SK-N-SH treated with all-trans-retinoic acid at 6 μM for 48 hours (cell line): ENCODE measurements around the gene SNAP91.

Experiments used
- ATAC-seq: fragments of 200-7000 bp; cut with Tn5 transposase; 3 replicates; pipeline ENCODE4 v1.9.1; 2020; ENCODE audit warnings: mild to moderate bottlenecking, moderate library complexity
- ARNTL ChIP-seq: fragments of 450-650 bp; formaldehyde crosslinking; IDR thresholded peaks from 2 replicates; pipeline ENCODE4 v1.5.0; 2020; ENCODE audit warnings: low read depth, mild to moderate bottlenecking, moderate library complexity, borderline replicate concordance
- BACH2 ChIP-seq: fragments of 250-450 bp; sonication (Bioruptor Pico); IDR thresholded peaks from 2 replicates; pipeline ENCODE4 v1.9.0; 2021; ENCODE audit warnings: mild to moderate bottlenecking, borderline replicate concordance
- CSDC2 ChIP-seq: fragments of 250-450 bp; sonication (Bioruptor Pico); IDR thresholded peaks from 2 replicates; pipeline ENCODE4 v1.5.0; 2020; ENCODE audit warnings: mild to moderate bottlenecking, moderate library complexity
- ESRRG ChIP-seq: fragments of 250-450 bp; sonication (Bioruptor Pico); IDR thresholded peaks from 2 replicates; pipeline ENCODE4 v1.6.1; 2021; ENCODE audit warnings: mild to moderate bottlenecking
- GLIS3 ChIP-seq: fragments of 250-450 bp; sonication (Bioruptor Pico); IDR thresholded peaks from 2 replicates; pipeline ENCODE4 v1.5.0; 2020; ENCODE audit warnings: mild to moderate bottlenecking, moderate library complexity
- ISL1 ChIP-seq: fragments of 250-450 bp; sonication (Bioruptor Pico); IDR thresholded peaks from 2 replicates; pipeline ENCODE4 v2.1.2; 2022; ENCODE audit warnings: mild to moderate bottlenecking, moderate library complexity
- PPARA ChIP-seq: fragments of 250-450 bp; sonication (Bioruptor Pico); IDR thresholded peaks from 2 replicates; pipeline ENCODE4 v1.5.0; 2020; ENCODE audit warnings: mild to moderate bottlenecking, borderline replicate concordance
- RARB ChIP-seq: fragments of 250-450 bp; sonication (Bioruptor Pico); IDR thresholded peaks from 2 replicates; pipeline ENCODE4 v1.8.0; 2021; ENCODE audit warnings: mild to moderate bottlenecking, moderate library complexity
- SNAI2 ChIP-seq: fragments of 250-450 bp; sonication (Bioruptor Pico); IDR thresholded peaks from 2 replicates; pipeline ENCODE4 v1.5.0; 2020; ENCODE audit warnings: mild to moderate bottlenecking, moderate library complexity
- TCF4 ChIP-seq: fragments of 250-450 bp; sonication (Bioruptor Pico); IDR thresholded peaks from 2 replicates; pipeline ENCODE4 v1.8.0; 2021; ENCODE audit warnings: mild to moderate bottlenecking, moderate library complexity, borderline replicate concordance
- TOX ChIP-seq: fragments of 250-450 bp; sonication (Bioruptor Pico); IDR thresholded peaks from 2 replicates; pipeline ENCODE4 v1.8.0; 2021; ENCODE audit warnings: mild to moderate bottlenecking, moderate library complexity, borderline replicate concordance
- ZC3H10 ChIP-seq: fragments of 250-450 bp; sonication (Bioruptor Pico); IDR thresholded peaks from 2 replicates; pipeline ENCODE4 v1.5.1; 2021; ENCODE audit warnings: mild to moderate bottlenecking, moderate library complexity
- ZFP3 ChIP-seq: fragments of 250-450 bp; sonication (Bioruptor Pico); IDR thresholded peaks from 2 replicates; pipeline ENCODE4 v1.5.0; 2020; ENCODE audit warnings: mild to moderate bottlenecking, moderate library complexity
- ZFP30 ChIP-seq: fragments of 450-650 bp; formaldehyde crosslinking; IDR thresholded peaks from 2 replicates; pipeline ENCODE4 v1.5.0; 2022; ENCODE audit warnings: mild to moderate bottlenecking, moderate library complexity
- ZNF565 ChIP-seq: fragments of 450-650 bp; formaldehyde crosslinking; conservative IDR thresholded peaks from 2 replicates; pipeline ENCODE4 v1.5.0; 2020; ENCODE audit warnings: low read depth, mild to moderate bottlenecking, moderate library complexity
- ZNF70 ChIP-seq: fragments of 450-650 bp; formaldehyde crosslinking; IDR thresholded peaks from 2 replicates; pipeline ENCODE4 v1.5.0; 2020; ENCODE audit warnings: mild to moderate bottlenecking, moderate library complexity
- ZNF8 ChIP-seq: fragments of 450-650 bp; formaldehyde crosslinking; IDR thresholded peaks from 2 replicates; pipeline ENCODE4 v1.5.0; 2020; ENCODE audit warnings: mild to moderate bottlenecking, moderate library complexity
- TF ChIP-seq, protein P1 (sequence below): fragments of 250-450 bp; sonication (Bioruptor Pico); IDR thresholded peaks from 2 replicates; pipeline ENCODE4 v1.8.0; 2021; ENCODE audit warnings: low read depth, mild to moderate bottlenecking, moderate library complexity, borderline replicate concordance
- TF ChIP-seq, protein P2 (sequence below): fragments of 250-450 bp; sonication (Bioruptor Pico); IDR thresholded peaks from 2 replicates; pipeline ENCODE4 v1.5.1; 2021; ENCODE audit warnings: mild to moderate bottlenecking, moderate library complexity
- TF ChIP-seq, protein P3 (sequence below): fragments of 250-450 bp; sonication (Bioruptor Pico); IDR thresholded peaks from 2 replicates; pipeline ENCODE4 v1.5.0; 2020; ENCODE audit warnings: mild to moderate bottlenecking, moderate library complexity
- TF ChIP-seq, protein P4 (sequence below): fragments of 250-450 bp; sonication (Bioruptor Pico); IDR thresholded peaks from 2 replicates; pipeline ENCODE4 v1.8.0; 2020; ENCODE audit warnings: mild to moderate bottlenecking, moderate library complexity, borderline replicate concordance

SNAP91 gene

DNA sequence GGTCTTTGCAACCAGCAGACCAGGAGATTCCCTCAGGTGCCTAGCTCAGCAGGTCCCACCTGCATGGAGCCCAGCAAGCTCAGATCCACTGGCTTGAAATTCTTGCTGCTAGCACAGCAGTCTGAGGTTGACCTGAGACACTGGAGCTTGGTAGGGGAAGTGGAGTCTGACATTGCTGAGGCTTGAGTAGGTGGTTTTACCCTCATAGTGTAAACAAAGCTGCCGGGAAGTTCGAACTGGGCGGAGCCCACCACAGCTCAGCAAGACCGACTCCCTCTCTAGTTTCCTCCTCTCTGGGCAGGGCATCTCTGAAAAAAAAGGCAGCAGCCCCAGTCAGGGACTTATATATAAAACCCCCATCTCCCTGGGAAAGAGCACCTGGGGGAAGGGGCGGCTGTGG lies 162.3 kb downstream of the SNAP91 start:
- ATAC-seq = no peak
- TF ChIP-seq CSDC2 (CRISPR knock-in tag) (no peak), PPARA (CRISPR knock-in tag) (no peak), ZNF70 (CRISPR knock-in tag) (no peak), ESRRG (CRISPR knock-in tag) (no peak), BACH2 (no peak), ZFP3 (CRISPR knock-in tag) (no peak), ZC3H10 (CRISPR knock-in tag) (no peak), SNAI2 (no peak), ZNF8 (no peak), ZNF565 (CRISPR knock-in tag) (no peak), ZFP30 (no peak), TCF4 (CRISPR knock-in tag) (no peak)
- TF ChIP-seq, protein P1, sequence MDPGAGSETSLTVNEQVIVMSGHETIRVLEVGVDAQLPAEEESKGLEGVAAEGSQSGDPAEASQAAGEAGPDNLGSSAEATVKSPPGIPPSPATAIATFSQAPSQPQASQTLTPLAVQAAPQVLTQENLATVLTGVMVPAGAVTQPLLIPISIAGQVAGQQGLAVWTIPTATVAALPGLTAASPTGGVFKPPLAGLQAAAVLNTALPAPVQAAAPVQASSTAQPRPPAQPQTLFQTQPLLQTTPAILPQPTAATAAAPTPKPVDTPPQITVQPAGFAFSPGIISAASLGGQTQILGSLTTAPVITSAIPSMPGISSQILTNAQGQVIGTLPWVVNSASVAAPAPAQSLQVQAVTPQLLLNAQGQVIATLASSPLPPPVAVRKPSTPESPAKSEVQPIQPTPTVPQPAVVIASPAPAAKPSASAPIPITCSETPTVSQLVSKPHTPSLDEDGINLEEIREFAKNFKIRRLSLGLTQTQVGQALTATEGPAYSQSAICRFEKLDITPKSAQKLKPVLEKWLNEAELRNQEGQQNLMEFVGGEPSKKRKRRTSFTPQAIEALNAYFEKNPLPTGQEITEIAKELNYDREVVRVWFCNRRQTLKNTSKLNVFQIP = no peak
- TF ChIP-seq, protein P2, sequence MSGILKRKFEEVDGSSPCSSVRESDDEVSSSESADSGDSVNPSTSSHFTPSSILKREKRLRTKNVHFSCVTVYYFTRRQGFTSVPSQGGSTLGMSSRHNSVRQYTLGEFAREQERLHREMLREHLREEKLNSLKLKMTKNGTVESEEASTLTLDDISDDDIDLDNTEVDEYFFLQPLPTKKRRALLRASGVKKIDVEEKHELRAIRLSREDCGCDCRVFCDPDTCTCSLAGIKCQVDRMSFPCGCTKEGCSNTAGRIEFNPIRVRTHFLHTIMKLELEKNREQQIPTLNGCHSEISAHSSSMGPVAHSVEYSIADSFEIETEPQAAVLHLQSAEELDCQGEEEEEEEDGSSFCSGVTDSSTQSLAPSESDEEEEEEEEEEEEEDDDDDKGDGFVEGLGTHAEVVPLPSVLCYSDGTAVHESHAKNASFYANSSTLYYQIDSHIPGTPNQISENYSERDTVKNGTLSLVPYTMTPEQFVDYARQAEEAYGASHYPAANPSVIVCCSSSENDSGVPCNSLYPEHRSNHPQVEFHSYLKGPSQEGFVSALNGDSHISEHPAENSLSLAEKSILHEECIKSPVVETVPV (CRISPR knock-in tag) = no peak

DNA sequence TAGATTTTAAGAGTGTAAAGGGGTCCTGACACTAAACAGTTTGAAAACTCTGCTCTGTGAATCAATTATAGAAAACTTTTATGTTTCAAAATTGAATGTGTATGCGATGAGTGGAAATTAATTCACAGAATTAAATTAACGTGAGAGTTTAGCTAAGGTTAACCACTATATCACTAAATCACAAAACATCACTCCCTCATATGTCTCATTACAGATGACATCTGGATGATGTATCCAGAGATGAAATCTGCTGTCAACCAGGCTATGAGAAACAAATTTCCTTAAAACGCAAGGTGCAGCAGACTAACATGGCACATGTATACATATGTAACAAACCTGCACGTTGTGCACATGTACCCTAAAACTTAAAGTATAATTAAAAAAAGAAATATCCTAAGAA lies 169.2 kb downstream of the SNAP91 start:
- no peak for ATAC-seq
- TF ChIP-seq, protein P3, sequence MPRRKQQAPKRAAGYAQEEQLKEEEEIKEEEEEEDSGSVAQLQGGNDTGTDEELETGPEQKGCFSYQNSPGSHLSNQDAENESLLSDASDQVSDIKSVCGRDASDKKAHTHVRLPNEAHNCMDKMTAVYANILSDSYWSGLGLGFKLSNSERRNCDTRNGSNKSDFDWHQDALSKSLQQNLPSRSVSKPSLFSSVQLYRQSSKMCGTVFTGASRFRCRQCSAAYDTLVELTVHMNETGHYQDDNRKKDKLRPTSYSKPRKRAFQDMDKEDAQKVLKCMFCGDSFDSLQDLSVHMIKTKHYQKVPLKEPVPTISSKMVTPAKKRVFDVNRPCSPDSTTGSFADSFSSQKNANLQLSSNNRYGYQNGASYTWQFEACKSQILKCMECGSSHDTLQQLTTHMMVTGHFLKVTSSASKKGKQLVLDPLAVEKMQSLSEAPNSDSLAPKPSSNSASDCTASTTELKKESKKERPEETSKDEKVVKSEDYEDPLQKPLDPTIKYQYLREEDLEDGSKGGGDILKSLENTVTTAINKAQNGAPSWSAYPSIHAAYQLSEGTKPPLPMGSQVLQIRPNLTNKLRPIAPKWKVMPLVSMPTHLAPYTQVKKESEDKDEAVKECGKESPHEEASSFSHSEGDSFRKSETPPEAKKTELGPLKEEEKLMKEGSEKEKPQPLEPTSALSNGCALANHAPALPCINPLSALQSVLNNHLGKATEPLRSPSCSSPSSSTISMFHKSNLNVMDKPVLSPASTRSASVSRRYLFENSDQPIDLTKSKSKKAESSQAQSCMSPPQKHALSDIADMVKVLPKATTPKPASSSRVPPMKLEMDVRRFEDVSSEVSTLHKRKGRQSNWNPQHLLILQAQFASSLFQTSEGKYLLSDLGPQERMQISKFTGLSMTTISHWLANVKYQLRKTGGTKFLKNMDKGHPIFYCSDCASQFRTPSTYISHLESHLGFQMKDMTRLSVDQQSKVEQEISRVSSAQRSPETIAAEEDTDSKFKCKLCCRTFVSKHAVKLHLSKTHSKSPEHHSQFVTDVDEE (CRISPR knock-in tag) = 0 out of 2 replicates have a peak, but pooled peaks have one; percentile 51
- TF ChIP-seq TCF4 (CRISPR knock-in tag) (peak; percentile 42; the same call in 1 of the 2 replicates), SNAI2 (no peak), ZNF565 (CRISPR knock-in tag) (no peak), ZC3H10 (CRISPR knock-in tag) (no peak), GLIS3 (CRISPR knock-in tag) (no peak), CSDC2 (CRISPR knock-in tag) (no peak), ARNTL (CRISPR knock-in tag) (no peak), ZNF8 (no peak), ISL1 (peak; percentile 27; the same call in 1 of the 2 replicates), ZFP30 (no peak)
- TF ChIP-seq, protein P2 (CRISPR knock-in tag) = no peak

DNA sequence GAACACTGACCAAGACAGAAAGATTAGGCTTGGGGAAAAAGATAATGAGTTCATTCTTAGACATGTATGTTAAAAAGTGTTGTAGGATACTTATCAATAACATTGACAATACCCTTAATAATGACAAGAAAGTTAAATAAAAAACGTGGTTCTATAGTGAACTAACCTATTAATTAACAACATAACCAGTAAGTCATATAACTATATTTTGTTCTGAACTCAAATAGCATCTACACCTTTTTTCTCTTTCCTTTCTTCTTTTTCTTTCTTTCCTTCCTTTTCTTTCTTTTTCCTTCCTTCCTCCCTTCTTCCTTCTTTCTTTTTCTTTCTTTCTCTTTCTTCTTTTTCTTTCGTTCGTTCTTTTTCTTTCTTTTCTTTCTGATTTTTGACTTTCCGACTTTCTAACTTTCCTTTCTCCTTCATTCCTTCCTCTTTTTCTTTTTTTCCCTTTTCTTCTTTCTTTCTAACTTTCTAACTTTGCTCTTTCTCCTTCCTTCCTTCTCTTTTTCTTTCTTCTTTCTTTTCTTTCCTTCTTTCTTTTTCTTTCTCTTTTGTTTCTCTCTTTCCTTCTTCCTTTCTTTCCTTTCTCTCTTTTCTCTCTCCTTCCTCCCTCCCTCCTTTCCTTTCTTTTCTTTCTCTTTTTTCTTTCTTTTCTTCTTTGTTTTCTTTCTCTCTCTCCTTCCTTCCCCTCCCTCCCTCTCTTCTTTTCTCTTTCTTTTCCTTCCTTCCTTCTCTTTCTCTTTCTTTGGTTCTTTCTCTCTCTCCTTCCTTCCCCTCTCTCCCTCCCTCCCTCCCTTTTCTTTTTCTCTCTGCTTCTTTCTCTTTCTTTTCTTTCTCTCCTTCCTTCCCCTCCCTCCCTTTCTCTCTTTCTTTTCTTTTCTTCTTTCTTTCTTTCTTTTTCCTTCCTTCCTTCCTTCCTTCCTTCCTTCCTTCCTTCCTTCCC lies 172.0 kb downstream of the SNAP91 start:
- TF ChIP-seq ZNF565 (CRISPR knock-in tag) (no peak), TOX (CRISPR knock-in tag) (no peak), ISL1 (no peak), BACH2 (no peak), TCF4 (CRISPR knock-in tag) (no peak), SNAI2 (no peak), RARB (CRISPR knock-in tag) (no peak), ZFP3 (CRISPR knock-in tag) (no peak)
- TF ChIP-seq, protein P4, sequence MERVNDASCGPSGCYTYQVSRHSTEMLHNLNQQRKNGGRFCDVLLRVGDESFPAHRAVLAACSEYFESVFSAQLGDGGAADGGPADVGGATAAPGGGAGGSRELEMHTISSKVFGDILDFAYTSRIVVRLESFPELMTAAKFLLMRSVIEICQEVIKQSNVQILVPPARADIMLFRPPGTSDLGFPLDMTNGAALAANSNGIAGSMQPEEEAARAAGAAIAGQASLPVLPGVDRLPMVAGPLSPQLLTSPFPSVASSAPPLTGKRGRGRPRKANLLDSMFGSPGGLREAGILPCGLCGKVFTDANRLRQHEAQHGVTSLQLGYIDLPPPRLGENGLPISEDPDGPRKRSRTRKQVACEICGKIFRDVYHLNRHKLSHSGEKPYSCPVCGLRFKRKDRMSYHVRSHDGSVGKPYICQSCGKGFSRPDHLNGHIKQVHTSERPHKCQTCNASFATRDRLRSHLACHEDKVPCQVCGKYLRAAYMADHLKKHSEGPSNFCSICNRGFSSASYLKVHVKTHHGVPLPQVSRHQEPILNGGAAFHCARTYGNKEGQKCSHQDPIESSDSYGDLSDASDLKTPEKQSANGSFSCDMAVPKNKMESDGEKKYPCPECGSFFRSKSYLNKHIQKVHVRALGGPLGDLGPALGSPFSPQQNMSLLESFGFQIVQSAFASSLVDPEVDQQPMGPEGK (CRISPR knock-in tag) = no peak
- TF ChIP-seq, protein P2 (CRISPR knock-in tag) = no peak
- no peak for ATAC-seq
